ENCODE data around the gene GLB1L2.

The GLB1L2 gene

GRCh38 chr11:134409552-134410429, 78.0 kb downstream of the GLB1L2 start:
- TF ChIP-seq ZC3H10 (CRISPR knock-in tag; IDR thresholded peaks at IDR 0.05) (no peak), ISL1 (CRISPR knock-in tag; IDR thresholded peaks at IDR 0.05) (no peak), ARNTL (CRISPR knock-in tag; IDR thresholded peaks at IDR 0.05; ENCODE audit: borderline replicate concordance, low read depth) (no peak), RARB (CRISPR knock-in tag; IDR thresholded peaks at IDR 0.05) (no peak), PPARA (CRISPR knock-in tag; IDR thresholded peaks at IDR 0.05; ENCODE audit: borderline replicate concordance) (no peak), ZNF565 (CRISPR knock-in tag; conservative IDR thresholded peaks at IDR 0.05; ENCODE audit: low read depth) (no peak), ESRRG (CRISPR knock-in tag; IDR thresholded peaks at IDR 0.05) (no peak), OSR1 (CRISPR knock-in tag; IDR thresholded peaks at IDR 0.05) (no peak), SNAI2 (CRISPR knock-in tag; IDR thresholded peaks at IDR 0.05) (no peak), CSDC2 (CRISPR knock-in tag; IDR thresholded peaks at IDR 0.05) (no peak), ZFP30 (CRISPR knock-in tag; IDR thresholded peaks at IDR 0.05) (no peak), BACH2 (CRISPR knock-in tag; IDR thresholded peaks at IDR 0.05; ENCODE audit: borderline replicate concordance) (no peak), TOX (CRISPR knock-in tag; IDR thresholded peaks at IDR 0.05; ENCODE audit: borderline replicate concordance) (no peak), POU6F1 (CRISPR knock-in tag; IDR thresholded peaks at IDR 0.05; ENCODE audit: borderline replicate concordance, low read depth) (no peak), ZFP3 (CRISPR knock-in tag; IDR thresholded peaks at IDR 0.05) (no peak), ZNF70 (CRISPR knock-in tag; IDR thresholded peaks at IDR 0.05) (no peak)
- TF ChIP-seq, protein P1, sequence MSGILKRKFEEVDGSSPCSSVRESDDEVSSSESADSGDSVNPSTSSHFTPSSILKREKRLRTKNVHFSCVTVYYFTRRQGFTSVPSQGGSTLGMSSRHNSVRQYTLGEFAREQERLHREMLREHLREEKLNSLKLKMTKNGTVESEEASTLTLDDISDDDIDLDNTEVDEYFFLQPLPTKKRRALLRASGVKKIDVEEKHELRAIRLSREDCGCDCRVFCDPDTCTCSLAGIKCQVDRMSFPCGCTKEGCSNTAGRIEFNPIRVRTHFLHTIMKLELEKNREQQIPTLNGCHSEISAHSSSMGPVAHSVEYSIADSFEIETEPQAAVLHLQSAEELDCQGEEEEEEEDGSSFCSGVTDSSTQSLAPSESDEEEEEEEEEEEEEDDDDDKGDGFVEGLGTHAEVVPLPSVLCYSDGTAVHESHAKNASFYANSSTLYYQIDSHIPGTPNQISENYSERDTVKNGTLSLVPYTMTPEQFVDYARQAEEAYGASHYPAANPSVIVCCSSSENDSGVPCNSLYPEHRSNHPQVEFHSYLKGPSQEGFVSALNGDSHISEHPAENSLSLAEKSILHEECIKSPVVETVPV (CRISPR knock-in tag; IDR thresholded peaks at IDR 0.05) = no peak
- TF ChIP-seq, protein P2, sequence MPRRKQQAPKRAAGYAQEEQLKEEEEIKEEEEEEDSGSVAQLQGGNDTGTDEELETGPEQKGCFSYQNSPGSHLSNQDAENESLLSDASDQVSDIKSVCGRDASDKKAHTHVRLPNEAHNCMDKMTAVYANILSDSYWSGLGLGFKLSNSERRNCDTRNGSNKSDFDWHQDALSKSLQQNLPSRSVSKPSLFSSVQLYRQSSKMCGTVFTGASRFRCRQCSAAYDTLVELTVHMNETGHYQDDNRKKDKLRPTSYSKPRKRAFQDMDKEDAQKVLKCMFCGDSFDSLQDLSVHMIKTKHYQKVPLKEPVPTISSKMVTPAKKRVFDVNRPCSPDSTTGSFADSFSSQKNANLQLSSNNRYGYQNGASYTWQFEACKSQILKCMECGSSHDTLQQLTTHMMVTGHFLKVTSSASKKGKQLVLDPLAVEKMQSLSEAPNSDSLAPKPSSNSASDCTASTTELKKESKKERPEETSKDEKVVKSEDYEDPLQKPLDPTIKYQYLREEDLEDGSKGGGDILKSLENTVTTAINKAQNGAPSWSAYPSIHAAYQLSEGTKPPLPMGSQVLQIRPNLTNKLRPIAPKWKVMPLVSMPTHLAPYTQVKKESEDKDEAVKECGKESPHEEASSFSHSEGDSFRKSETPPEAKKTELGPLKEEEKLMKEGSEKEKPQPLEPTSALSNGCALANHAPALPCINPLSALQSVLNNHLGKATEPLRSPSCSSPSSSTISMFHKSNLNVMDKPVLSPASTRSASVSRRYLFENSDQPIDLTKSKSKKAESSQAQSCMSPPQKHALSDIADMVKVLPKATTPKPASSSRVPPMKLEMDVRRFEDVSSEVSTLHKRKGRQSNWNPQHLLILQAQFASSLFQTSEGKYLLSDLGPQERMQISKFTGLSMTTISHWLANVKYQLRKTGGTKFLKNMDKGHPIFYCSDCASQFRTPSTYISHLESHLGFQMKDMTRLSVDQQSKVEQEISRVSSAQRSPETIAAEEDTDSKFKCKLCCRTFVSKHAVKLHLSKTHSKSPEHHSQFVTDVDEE (CRISPR knock-in tag; IDR thresholded peaks at IDR 0.05) = no peak
- TF ChIP-seq, protein P3, sequence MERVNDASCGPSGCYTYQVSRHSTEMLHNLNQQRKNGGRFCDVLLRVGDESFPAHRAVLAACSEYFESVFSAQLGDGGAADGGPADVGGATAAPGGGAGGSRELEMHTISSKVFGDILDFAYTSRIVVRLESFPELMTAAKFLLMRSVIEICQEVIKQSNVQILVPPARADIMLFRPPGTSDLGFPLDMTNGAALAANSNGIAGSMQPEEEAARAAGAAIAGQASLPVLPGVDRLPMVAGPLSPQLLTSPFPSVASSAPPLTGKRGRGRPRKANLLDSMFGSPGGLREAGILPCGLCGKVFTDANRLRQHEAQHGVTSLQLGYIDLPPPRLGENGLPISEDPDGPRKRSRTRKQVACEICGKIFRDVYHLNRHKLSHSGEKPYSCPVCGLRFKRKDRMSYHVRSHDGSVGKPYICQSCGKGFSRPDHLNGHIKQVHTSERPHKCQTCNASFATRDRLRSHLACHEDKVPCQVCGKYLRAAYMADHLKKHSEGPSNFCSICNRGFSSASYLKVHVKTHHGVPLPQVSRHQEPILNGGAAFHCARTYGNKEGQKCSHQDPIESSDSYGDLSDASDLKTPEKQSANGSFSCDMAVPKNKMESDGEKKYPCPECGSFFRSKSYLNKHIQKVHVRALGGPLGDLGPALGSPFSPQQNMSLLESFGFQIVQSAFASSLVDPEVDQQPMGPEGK (CRISPR knock-in tag; IDR thresholded peaks at IDR 0.05; ENCODE audit: borderline replicate concordance) = no peak
- ATAC-seq = no peak

DNA sequence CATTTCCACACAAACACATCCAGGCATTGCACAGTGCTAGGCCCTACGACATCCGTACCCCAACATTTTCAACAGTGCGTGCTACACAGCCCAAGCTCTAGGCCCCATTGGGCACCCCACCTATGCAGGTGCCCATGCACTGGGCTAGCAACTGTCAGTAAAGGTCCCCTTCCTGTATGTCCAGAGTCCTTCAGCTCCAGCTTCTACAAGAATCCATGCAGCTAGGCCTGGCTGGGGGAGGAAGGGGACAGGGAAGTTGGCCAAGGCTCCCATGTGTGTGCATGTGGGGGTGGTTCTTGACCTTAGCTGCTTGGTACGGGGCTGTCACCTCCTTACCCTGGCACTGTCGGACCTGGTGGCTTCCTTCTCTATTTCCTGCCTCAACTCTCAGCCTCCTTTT, 79.0 kb downstream of the GLB1L2 start:
- ATAC-seq = no peak
- TF ChIP-seq, protein P3 (CRISPR knock-in tag; IDR thresholded peaks at IDR 0.05; ENCODE audit: borderline replicate concordance) = no peak
- TF ChIP-seq SNAI2 (CRISPR knock-in tag; IDR thresholded peaks at IDR 0.05) = no peak
- TF ChIP-seq ARNTL (CRISPR knock-in tag; IDR thresholded peaks at IDR 0.05; ENCODE audit: borderline replicate concordance, low read depth) = no peak
- no peak for TF ChIP-seq GLIS3 (CRISPR knock-in tag; IDR thresholded peaks at IDR 0.05)
- TF ChIP-seq ZNF8 (CRISPR knock-in tag; IDR thresholded peaks at IDR 0.05) = no peak
- TF ChIP-seq CREB5 (CRISPR knock-in tag; IDR thresholded peaks at IDR 0.05; ENCODE audit: low read depth) = no peak
- TF ChIP-seq BACH2 (CRISPR knock-in tag; IDR thresholded peaks at IDR 0.05; ENCODE audit: borderline replicate concordance) = no peak
- TF ChIP-seq OSR1 (CRISPR knock-in tag; IDR thresholded peaks at IDR 0.05) = no peak
- no peak for TF ChIP-seq ZNF565 (CRISPR knock-in tag; conservative IDR thresholded peaks at IDR 0.05; ENCODE audit: low read depth)
- no peak for TF ChIP-seq ZNF70 (CRISPR knock-in tag; IDR thresholded peaks at IDR 0.05)
- TF ChIP-seq ZFP3 (CRISPR knock-in tag; IDR thresholded peaks at IDR 0.05) = no peak
- no peak for TF ChIP-seq CSDC2 (CRISPR knock-in tag; IDR thresholded peaks at IDR 0.05)
- TF ChIP-seq TOX (CRISPR knock-in tag; IDR thresholded peaks at IDR 0.05; ENCODE audit: borderline replicate concordance) = no peak
- no peak for TF ChIP-seq TCF4 (CRISPR knock-in tag; IDR thresholded peaks at IDR 0.05; ENCODE audit: borderline replicate concordance)
- no peak for TF ChIP-seq ISL1 (CRISPR knock-in tag; IDR thresholded peaks at IDR 0.05)
- TF ChIP-seq RARB (CRISPR knock-in tag; IDR thresholded peaks at IDR 0.05) = no peak
- no peak for TF ChIP-seq ZC3H10 (CRISPR knock-in tag; IDR thresholded peaks at IDR 0.05)

Data from SK-N-SH treated with all-trans-retinoic acid at 6 μM for 48 hours (cell line).